Gastrocnemius medialis (tissue), 4 donors: Measurements from ENCODE around the gene CLIP4.

Source experiments
- POLR2A ChIP-seq, 2 donors: fragments of 450-650 bp; IDR thresholded peaks; one replicate each; pipeline ENCODE4 v1.6.1; 2017; ENCODE audit warnings: antibody characterized with exemption in 2 of 2, mild to moderate bottlenecking in 2 of 2, moderate library complexity in 2 of 2
- TF ChIP-seq, protein P1 (sequence below), 5 experiments: fragments of 450-650 bp in 3 of 5; fragments of 200-600 bp in 2 of 5; sonication (generic) in 2 of 5; IDR thresholded peaks in 4 of 5; conservative IDR thresholded peaks in 1 of 5; 1 replicate in 4 of 5; 2 replicates in 1 of 5; pipeline ENCODE4 v1.5.1; 2016 to 2019; ENCODE audit warnings: antibody characterized with exemption in 5 of 5, mild to moderate bottlenecking in 3 of 5, moderate library complexity in 3 of 5

GRCh38 chr2:29236074-29236473 lies 120.9 kb downstream of the CLIP4 start:
- TF ChIP-seq, protein P1, sequence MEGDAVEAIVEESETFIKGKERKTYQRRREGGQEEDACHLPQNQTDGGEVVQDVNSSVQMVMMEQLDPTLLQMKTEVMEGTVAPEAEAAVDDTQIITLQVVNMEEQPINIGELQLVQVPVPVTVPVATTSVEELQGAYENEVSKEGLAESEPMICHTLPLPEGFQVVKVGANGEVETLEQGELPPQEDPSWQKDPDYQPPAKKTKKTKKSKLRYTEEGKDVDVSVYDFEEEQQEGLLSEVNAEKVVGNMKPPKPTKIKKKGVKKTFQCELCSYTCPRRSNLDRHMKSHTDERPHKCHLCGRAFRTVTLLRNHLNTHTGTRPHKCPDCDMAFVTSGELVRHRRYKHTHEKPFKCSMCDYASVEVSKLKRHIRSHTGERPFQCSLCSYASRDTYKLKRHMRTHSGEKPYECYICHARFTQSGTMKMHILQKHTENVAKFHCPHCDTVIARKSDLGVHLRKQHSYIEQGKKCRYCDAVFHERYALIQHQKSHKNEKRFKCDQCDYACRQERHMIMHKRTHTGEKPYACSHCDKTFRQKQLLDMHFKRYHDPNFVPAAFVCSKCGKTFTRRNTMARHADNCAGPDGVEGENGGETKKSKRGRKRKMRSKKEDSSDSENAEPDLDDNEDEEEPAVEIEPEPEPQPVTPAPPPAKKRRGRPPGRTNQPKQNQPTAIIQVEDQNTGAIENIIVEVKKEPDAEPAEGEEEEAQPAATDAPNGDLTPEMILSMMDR (IDR thresholded peaks at IDR 0.05 in 4 of 5, conservative IDR thresholded peaks at IDR 0.05 in 1 of 5): no peak
- TF ChIP-seq POLR2A (IDR thresholded peaks at IDR 0.05): no peak
